Tibial nerve (tissue), 3 donors: ENCODE data around the gene CLNK.

Experiments
- CTCF ChIP-seq, 5 experiments: fragments of 200-600 bp in 3 of 5; fragments of 450-650 bp in 2 of 5; sonication (generic) in 3 of 5; IDR thresholded peaks; one replicate each; pipeline ENCODE4 v1.5.1; 2016 to 2019; ENCODE audit warnings: antibody characterized with exemption in 5 of 5, mild to moderate bottlenecking in 3 of 5, moderate library complexity in 2 of 5
- POLR2A ChIP-seq, 2 donors: fragments of 450-650 bp; IDR thresholded peaks; one replicate each; pipeline ENCODE4 v1.6.1; 2017; ENCODE audit warnings: antibody characterized with exemption in 2 of 2, mild to moderate bottlenecking in 2 of 2, moderate library complexity in 2 of 2

GRCh38 chr4:10703156-10703555, 18.6 kb upstream of the CLNK start:
- no peak for TF ChIP-seq POLR2A (IDR thresholded peaks at IDR 0.05)
- TF ChIP-seq CTCF (IDR thresholded peaks at IDR 0.05) = no peak
